Loucy (cell line): ENCODE data around the gene NBEA.

Source experiments
- CTCF ChIP-seq: fragments of 200-600 bp; sonication (generic); conservative IDR thresholded peaks from 2 replicates; pipeline ENCODE4 v1.5.1; 2014; ENCODE audit warnings: mild to moderate bottlenecking, antibody characterized with exemption, low read length
- EZH2phosphoT487 ChIP-seq: fragments of 200-600 bp; IDR thresholded peaks from 2 replicates; pipeline ENCODE4 v1.6.1; 2018; ENCODE audit warnings: antibody characterized with exemption, mild to moderate bottlenecking, moderate library complexity, borderline replicate concordance

GRCh38 chr13:34914416-34914815 is 27.7 kb upstream of the NBEA start:
- TF ChIP-seq CTCF (no peak), EZH2phosphoT487 (no peak)
